HG03378 (cell line): ENCODE data around the gene AADACL4.
"Not testable (repeated sequence)": the region's sequence is repeated elsewhere in the genome, so short reads cannot be mapped to it uniquely, and the experiment has no call there.

Experiments
- ATAC-seq: cut with Tn5 transposase; IDR thresholded peaks from one replicate; pipeline ENCODE4 v1.9.1; 2021; ENCODE audit warnings: mild to moderate bottlenecking, moderate library complexity; ENCODE audit not compliant: unreplicated experiment

The AADACL4 gene

GRCh38 chr1:12629511-12629956, 14.4 kb upstream of the AADACL4 start:
- no peak for ATAC-seq

GRCh38 chr1:12629985-12630760, 13.7 kb upstream of the AADACL4 start:
- no peak for ATAC-seq

GRCh38 chr1:12630946-12631530, 12.8 kb upstream of the AADACL4 start:
- no peak for ATAC-seq

GRCh38 chr1:12631571-12631970, 12.3 kb upstream of the AADACL4 start:
- ATAC-seq: no peak

GRCh38 chr1:12634156-12634555, 9.7 kb upstream of the AADACL4 start:
- no peak for ATAC-seq

- no peak for ATAC-seq
Observed at GRCh38 chr1:12634696-12635202, 9.1 kb upstream of the AADACL4 start.

- no peak for ATAC-seq
Observed at GRCh38 chr1:12636098-12636950, 7.6 kb upstream of the AADACL4 start.

- no peak for ATAC-seq
Observed at GRCh38 chr1:12637693-12638092, 6.2 kb upstream of the AADACL4 start.

- no peak for ATAC-seq
Observed at GRCh38 chr1:12640237-12640957, 3.5 kb upstream of the AADACL4 start.

GRCh38 chr1:12640958-12641272, 3.0 kb upstream of the AADACL4 start:
- no peak for ATAC-seq

- no peak for ATAC-seq
Observed at GRCh38 chr1:12643079-12643478, 806 bp upstream of the AADACL4 start.

- ATAC-seq: no peak
Observed at GRCh38 chr1:12644237-12644636, 352 bp downstream of the AADACL4 start.

- no peak for ATAC-seq
Observed at GRCh38 chr1:12644829-12645228, 944 bp downstream of the AADACL4 start.

- ATAC-seq: not testable (repeated sequence)
Observed at GRCh38 chr1:12645401-12645800, 1.5 kb downstream of the AADACL4 start.

GRCh38 chr1:12648741-12649140, 4.9 kb downstream of the AADACL4 start:
- ATAC-seq: no peak

GRCh38 chr1:12649971-12650421, 6.1 kb downstream of the AADACL4 start:
- ATAC-seq: no peak

- ATAC-seq: no peak
Observed at GRCh38 chr1:12654004-12654567, 10.2 kb downstream of the AADACL4 start.

- no peak for ATAC-seq
Observed at GRCh38 chr1:12654657-12655056, 10.8 kb downstream of the AADACL4 start.

- ATAC-seq: no peak
Observed at GRCh38 chr1:12656575-12656974, 12.7 kb downstream of the AADACL4 start.

GRCh38 chr1:12657060-12657884, 13.4 kb downstream of the AADACL4 start:
- no peak for ATAC-seq
